Ascending aorta (tissue), 2 donors: ENCODE measurements around the gene DTX3L. TPM values are rescaled to one million over a fixed set of nuclear protein-coding genes. Genes with fewer than 3 reads are reported as not detected.

ENCODE experiments used
- DNase-seq, 2 donors: peaks; one replicate each; pipeline ENCODE4 v3.0.0-alpha.2; 2019; ENCODE audit warnings: low spot score in 2 of 2
- H3K27ac ChIP-seq, 2 donors: fragments of 200-600 bp; sonication (generic); one replicate each; pipeline ENCODE4 v1.5.1; 2016 to 2017; ENCODE audit warnings: mild to moderate bottlenecking in 1 of 2
- H3K27me3 ChIP-seq: fragments of 200-600 bp; sonication (generic); one replicate; pipeline ENCODE4 v1.5.1; 2017
- H3K36me3 ChIP-seq, 2 donors: fragments of 200-600 bp; sonication (generic); one replicate each; pipeline ENCODE4 v1.5.1; 2016
- H3K4me1 ChIP-seq, 2 donors: fragments of 200-600 bp; sonication (generic); one replicate each; pipeline ENCODE4 v1.5.1; 2016 to 2017; ENCODE audit warnings: mild to moderate bottlenecking in 1 of 2
- H3K4me3 ChIP-seq, 2 donors: fragments of 200-600 bp; sonication (generic); one replicate each; pipeline ENCODE4 v1.5.1; 2016 to 2017; ENCODE audit warnings: mild to moderate bottlenecking in 1 of 2
- H3K9me3 ChIP-seq, 2 donors: fragments of 200-600 bp; sonication (generic); one replicate each; pipeline ENCODE4 v1.5.1; 2016
- CTCF ChIP-seq, 3 experiments: fragments of 200-600 bp in 2 of 3; fragments of 450-650 bp in 1 of 3; sonication (generic) in 2 of 3; IDR thresholded peaks; one replicate each; pipeline ENCODE4 v1.5.1; 2016 to 2019; ENCODE audit warnings: antibody characterized with exemption in 3 of 3, mild to moderate bottlenecking in 1 of 3, moderate library complexity in 1 of 3
- intact Hi-C: fragments of 100-400 bp; cut with DNase I; formaldehyde crosslinking; loops from one replicate; pipeline ENCODE4 v1.15.1; 2023
- total RNA-seq: library from RNA; depleted of rRNA; stranded (reverse); fragments of >200 nt; gene quantifications from one replicate; pipeline ENCODE4 v1.1.0, GENCODE V29; 2016

The DTX3L gene
- total RNA-seq, 1 donor from 2014 or later, result 22.4 TPM

- Histone ChIP-seq H3K4me1 (no peaks in the 10 kb centered on the region), H3K27me3 (no peaks in the 10 kb centered on the region), H3K27ac (no peak overlapping the region), H3K4me3 (no peak overlapping the region), H3K36me3 (no peaks in the 10 kb centered on the region), H3K9me3 (no peaks in the 10 kb centered on the region)
- TF ChIP-seq CTCF (IDR thresholded peaks at IDR 0.05), result no peak
- intact Hi-C loops, result no loop called here
- no peak for DNase-seq
Measured at GRCh38 chr3:122620399-122620798, 56.3 kb downstream of the DTX3L start.

GRCh38 chr3:122621112-122621511 lies 57.0 kb downstream of the DTX3L start:
- H3K4me3 ChIP-seq, result no peak overlapping the region
- H3K27ac ChIP-seq, result no peak overlapping the region
- no peaks in the 10 kb centered on the region for H3K9me3 ChIP-seq
- H3K4me1 ChIP-seq, result no peaks in the 10 kb centered on the region
- H3K27me3 ChIP-seq, result no peaks in the 10 kb centered on the region
- no peak for DNase-seq
- intact Hi-C loops, result no loop called here
- H3K36me3 ChIP-seq, result no peaks in the 10 kb centered on the region
- no peak for TF ChIP-seq CTCF (IDR thresholded peaks at IDR 0.05)

- H3K4me3 ChIP-seq, result no peak overlapping the region
- intact Hi-C loops, result no loop called here
- no peaks in the 10 kb centered on the region for H3K4me1 ChIP-seq
- no peak for TF ChIP-seq CTCF (IDR thresholded peaks at IDR 0.05)
- DNase-seq, result no peak
- no peaks in the 10 kb centered on the region for H3K36me3 ChIP-seq
- no peaks in the 10 kb centered on the region for H3K27me3 ChIP-seq
- no peaks in the 10 kb centered on the region for H3K9me3 ChIP-seq
- no peak overlapping the region for H3K27ac ChIP-seq
Measured at GRCh38 chr3:122623031-122623829, 59.1 kb downstream of the DTX3L start.

Other genes with a start within 250 kb of the DTX3L start
- gene CSTA, start 239.1 kb upstream of the DTX3L start, total RNA-seq, result not detected
- not detected for gene MIX23, start 181.1 kb upstream of the DTX3L start, total RNA-seq
- gene FAM162A, start 180.2 kb upstream of the DTX3L start, total RNA-seq, result 17.1 TPM
- 1.8 TPM for gene WDR5B, start 148.3 kb upstream of the DTX3L start, total RNA-seq
- 21.1 TPM for gene KPNA1, start 49.4 kb upstream of the DTX3L start, total RNA-seq
- gene PARP9, start within 50 bp of the DTX3L start, total RNA-seq, result 8.1 TPM
- not detected for gene PARP15, start 13.3 kb downstream of the DTX3L start, total RNA-seq
- 58.8 TPM for gene PARP14, start 116.5 kb downstream of the DTX3L start, total RNA-seq
- gene HSPBAP1, start 229.5 kb downstream of the DTX3L start, total RNA-seq, result 2.4 TPM
- gene SLC49A4, start 230.7 kb downstream of the DTX3L start, total RNA-seq, result 3.2 TPM